Femur (tissue), 1 donor: Measurements from ENCODE around the gene ITPKB.

ENCODE experiments used
- DNase-seq: peaks from one replicate; pipeline ENCODE4 v3.0.0-alpha.2; 2017

The ITPKB gene

DNA sequence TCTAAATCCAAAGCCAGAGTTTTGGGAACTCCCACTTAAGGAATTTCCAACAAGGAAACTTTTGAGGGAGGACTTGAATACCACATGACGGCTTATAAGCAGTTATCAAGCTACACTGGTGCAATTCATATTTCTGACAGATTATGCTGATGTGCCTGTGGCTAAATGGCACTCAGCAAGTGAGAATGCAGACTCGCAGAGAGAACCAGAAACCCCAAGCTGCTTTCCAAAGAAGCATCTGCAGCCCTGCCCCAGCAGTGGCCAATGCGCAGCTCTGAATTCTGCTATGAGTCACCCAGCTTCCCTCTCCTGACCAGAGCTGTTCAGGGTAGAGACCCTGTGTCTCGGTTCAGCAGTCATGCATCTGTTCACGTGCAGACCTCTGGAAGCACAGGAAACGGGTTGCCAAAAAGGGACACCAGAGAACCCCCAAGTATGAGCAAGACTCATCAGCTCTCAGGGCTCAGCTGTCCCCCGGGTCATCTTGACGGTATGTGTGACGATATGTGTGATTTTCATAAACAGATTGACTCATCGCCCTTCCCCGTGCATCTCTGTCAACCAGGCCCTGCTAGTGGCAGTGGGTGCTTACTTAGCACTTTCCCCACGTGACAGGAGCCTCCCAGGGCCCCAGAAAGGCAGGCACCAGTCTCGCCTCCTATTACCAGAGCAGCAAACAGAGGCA is 76.3 kb downstream of the ITPKB start:
- peak; percentile 87 for DNase-seq

DNA sequence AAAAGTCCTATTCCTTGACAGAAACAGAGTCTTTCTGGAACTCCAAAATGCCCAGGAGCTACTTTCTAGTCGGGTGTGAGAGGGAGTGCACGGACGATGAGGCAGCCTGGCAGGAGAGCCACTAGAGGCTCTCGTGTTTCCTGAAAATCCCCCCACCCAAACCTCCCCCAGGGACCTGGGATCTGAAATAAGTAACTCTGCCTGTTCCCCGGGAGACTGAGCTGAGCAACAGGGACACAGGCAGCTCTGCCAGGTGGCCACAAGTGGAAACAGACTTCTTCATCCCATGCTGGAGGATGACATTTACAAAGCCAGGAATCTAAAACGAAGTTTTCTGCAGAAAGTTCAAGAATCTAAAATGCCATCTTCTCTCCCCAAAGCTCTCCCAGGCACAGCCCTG is 77.1 kb downstream of the ITPKB start:
- no peak for DNase-seq

DNA sequence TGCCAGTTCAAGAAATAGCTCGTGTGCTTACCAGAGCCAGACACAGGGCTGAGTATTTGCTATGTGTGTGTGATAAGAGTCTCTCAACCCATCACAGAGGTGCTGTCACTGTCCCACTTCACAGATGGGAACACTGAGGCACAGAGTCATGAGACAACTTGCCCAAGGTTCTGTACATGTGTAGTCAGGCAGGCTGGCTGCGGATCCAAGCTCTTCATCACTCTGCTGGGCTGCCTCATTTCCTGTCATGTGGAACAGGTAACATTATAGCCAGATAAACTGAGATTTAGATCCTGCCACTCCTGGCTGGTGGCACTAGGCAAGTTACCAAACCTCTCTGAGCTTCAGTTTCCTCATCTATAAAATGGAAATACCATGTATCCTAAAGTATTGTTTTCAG is 77.8 kb downstream of the ITPKB start:
- DNase-seq, result no peak

DNA sequence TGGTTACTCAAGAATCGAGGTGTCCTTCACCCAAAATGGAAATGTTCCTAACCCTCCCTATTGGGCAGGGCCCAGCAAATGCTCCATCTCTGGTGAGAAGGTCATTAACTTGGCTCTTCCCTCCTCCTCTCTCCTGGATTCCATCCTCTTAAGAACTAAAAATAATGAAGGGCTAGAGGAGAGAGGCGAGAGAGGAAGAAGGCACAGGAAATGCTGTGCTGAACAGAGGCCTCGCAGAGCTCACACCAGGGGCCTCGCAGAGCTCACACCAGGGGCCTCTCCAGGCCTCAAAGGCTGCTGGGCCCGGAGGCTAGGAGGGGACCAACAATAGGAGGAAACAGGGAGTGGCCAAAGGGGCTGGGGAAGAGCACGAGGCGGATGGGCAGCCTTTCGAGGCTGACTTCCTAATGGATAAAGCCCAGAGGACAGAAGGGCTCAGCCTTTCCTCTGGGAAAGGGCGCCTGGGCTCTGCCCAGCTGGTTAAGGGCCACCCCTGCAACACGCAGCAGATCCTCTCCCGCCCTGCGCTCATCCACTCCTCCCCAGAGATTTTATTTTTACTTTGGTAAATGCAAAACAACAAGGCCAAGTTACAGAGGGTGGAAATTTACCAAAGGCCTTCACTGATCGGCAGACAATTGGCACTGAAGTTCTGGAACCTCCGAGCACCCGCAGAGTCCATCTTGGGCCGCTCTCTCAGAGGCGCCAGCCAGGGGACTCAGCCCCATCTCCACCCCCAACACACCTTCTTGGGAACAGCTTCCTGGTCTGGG is 78.5 kb downstream of the ITPKB start:
- DNase-seq, result no peak

DNA sequence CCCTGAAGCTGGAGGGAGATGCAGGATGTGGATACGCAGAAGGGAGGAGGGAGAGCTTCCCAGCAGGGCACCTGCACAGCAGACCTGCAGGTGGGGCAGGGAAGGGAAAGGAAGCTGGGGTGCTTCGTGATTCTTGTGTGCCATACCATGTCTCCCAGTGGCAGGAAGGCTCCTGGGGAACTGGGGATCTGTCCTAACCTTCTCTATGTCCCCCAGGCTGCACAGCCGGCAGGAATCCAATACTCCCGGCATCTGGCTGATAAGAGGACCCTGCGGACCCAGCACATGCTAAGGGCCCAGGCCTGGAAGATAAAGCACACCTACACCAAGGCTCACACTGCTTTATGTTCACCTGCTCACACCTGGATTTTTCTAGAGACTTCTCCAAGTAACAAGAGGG is 79.4 kb downstream of the ITPKB start:
- DNase-seq, result no peak

DNA sequence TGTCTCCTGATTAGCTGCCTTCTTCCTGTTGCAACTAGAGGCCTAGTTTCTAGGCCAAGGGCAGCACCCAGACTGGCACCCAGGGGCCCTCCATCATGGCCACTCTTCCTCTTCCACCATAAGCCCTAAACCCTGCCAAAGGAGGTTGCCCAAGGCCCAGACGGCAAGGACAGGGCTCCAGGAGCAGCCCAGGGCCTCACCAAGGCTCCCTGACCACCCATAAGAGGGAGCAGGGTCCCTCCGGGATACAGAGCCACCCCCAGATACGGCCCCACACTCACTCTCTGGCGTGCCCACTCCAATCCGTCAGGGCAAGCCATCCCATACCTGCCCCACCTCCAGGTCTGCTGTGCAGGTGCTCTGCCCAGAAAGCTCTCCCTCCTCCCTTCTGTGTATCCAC is 79.9 kb downstream of the ITPKB start:
- DNase-seq, result no peak

DNA sequence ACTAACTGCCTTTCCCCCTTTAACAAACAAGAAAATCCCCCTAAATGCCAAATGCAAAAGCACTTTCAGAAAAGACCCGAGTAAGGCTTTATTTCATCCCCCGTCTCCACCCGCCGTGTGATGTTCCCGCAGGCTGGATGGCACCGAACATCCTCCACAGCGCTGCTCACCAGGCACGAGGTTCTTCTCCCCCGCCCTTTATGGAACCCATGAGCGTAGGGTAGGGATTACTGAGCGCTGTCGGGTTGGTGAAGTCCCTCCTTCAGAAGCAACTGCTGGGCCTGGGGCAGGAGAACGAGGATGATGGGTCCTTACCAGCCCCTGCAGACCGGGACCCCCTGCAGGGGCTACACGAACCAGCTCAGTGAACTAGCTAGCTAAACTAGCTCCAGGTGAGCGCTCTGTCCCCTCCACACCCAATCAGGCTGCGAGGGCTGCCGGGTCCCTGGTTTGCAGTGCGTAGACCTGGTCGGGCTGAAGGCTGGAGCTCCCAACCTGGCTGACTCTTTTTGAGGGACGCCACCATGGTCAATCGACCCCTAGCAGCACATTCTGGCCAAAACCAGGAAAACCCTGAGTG is 80.4 kb downstream of the ITPKB start:
- no peak for DNase-seq

DNA sequence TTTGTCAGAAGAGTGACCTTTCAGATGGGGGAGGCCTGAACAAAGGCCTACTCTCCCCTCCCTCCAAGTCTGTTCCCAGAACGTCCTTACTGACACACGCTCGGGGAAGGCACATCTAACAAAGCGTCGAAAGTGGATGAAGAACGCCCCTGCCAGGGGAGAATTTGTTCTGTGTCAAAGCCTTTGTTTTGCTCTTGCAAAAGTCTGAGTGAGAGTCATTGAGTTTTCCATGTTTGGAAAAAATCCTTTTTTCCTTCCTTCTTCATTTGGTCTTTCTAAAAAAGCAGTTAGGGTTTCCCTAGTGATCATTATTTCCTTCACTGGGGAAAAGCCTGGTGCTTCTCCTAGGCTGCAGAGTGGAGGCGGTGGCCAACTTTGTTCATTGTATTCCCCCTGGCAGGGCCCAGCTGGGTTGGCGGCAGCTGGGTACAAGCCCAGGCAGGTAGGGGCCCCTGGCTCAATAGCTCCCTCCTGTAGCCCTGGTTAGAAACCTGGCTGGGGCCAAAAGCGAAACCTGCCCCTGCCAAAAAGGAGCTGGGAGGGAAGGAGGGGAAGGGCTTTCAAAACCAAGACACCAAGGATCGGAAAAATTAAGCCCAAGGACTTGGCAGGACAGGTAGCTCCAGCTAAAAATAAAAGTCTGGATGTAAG is 81.1 kb downstream of the ITPKB start:
- peak; percentile 83 for DNase-seq

DNA sequence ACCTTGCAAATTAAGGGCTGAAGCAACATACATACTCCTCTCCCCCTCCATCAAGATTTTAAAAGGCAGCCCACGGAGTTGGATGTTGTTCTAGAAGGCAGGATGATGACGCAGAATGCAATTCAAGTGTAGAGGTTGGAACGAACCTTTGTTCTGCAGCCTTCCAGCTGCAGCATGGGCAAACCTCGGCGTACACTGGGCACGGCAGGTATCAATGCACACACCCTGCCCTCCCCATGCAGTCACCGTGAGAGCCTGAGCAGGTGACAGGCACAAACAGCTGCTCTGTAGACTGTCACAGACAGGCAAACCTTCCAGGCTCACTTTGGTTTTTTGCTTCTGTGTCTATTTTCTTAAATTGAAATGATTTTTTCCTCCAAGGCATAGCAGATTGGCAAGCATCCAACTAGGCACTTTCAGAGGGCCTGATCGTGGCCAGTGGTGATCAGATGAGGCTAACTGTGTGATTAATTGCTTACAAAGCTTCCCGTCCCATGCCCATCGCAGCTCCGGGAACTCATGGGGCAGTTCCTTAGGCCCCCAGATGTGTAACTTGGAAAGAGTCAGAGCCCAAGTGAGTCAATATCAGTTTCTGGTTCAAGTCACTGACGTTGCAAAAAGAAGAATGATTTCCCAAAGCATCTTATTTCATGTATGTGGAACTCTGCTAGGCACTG is 82.3 kb downstream of the ITPKB start:
- no peak for DNase-seq

DNA sequence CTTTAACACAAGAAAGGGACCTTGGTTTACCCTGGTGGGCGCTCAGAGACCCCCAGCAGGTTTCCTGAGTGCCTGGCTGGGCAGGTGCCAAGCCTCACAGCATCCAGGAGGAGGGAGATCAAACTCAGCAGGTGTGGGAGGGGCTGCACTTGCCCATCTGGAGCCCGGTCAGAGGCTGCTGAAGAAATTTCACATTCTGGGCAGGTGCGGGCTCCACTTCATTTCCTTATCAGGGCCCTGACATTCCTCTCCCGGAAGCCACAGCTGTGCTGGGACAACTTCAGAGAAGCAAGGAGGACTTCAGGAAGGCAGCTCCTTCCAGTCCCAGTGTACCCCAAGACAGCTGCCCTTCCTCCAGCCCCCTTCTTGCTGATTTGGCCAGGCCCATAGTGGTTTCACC is 82.9 kb downstream of the ITPKB start:
- DNase-seq, result no peak

DNA sequence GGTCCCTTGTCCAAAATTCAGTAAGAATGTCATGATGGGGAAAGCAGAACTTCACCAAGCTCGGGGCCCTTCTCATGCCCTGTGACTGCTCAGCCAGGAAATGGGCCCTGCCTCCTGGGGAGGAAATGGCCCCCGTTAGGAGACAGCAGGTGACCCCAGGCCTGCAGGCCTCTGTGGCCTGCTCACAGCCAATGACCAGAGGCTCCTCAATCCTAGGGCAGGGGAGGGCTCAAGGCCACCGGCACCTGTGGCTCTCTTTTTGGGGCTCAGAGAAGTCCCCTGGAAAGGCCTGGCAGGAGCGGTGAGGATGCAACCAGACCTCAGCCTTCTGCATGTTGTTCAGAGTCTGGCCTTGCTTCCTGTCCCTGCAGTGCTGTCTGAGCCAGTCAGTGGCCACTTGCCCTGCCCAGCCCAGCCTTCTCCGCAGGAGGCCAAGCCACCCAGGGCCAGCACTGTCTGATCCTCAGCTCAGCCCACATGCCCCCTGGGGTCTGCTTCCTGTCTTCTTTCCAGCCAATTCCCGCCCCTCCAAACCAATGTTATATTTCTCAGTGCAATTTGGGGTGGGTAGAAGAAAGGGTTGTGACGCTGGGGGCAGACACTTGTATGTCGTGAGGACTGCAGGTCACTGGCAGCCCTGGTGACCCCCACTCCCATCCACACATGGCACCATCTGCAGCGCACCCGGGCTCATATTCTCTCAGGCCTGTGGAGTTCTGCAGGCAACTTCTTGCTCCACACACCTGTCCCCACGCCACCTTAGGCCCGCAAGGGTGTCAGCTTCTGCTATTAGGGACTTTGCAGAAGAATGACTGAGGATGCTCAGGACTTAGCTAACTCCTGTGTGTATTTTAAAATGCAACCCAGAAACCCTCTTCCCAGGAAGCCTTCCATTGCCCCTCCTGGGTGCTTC is 83.6 kb downstream of the ITPKB start:
- DNase-seq, result no peak

DNA sequence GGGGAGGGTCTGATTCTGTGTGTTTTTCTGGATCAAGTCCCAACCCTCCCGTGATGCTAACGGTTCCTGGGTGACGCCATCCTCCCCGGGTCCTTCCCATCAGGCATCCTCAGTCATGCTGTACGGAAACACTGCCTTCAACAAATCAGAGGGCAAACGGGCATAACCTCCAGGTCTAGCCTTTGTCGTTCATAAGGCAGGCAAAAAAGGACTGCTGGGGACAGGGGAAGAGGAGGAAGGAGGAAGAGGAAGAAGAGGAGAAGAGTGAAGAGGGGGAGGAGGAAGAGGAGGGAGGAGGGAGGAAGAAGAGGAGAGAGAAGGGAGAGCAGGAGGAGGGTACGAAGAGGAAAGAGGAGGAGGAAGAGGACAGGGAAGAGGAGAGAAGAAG is 84.4 kb downstream of the ITPKB start:
- no peak for DNase-seq

DNA sequence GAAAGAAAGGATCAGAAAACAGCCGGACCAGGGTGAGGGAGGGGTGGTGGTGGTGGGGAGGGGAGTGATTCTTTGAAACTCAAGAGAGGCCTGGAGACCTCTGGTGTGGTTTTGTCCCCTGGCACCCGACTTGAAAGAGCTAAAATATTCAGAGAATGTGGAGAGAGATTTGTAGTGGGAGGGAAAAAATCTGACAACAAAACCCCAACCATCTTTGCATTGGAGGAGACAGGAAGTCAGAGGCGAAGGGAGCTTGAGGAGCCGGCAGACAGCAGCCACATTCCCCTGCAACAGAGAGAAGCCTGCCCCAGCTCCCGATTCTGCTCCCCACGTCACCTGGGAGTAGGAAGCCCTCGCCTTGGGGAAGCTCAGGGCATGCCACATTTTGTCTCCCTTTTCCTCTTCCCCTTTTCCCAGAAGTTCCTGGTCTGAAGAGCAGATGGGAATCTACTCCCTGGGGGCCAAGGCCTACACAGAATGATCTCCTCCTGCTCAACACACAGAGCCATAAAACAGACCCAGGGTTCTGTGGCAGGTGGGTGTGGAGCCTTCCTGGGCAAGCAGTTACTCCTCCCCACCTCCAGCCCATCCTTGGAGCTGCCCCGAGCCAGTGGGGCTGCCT is 84.9 kb downstream of the ITPKB start:
- no peak for DNase-seq

DNA sequence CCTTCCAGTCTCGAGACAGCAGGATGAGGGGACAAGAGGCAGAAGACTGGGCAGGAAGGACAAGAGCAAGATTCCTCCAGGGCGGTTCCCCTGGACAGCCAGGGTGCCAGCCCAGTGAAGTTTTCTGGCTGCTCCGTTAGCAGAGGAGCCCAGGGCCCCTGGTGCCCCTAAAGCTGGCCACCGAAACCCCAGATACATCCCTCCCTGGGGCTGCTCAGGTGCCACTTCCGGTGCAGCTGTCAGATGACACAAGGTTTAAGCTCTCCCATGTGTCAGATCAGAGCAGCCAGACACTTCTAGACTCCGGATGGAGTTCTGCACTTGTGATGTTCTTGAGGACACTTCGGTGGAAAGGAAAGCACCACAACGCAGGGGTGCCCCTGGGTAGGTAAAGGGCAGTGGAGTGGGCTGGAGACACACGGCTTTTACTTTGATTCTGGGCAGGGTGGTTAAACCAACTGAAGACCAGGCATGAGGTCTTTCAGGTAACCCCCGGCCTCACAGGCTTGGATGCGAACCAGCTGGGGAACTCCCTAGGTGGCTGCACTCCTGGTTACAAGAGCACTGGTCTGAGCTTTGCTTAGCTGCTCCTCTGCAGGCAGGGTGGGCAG is 85.7 kb downstream of the ITPKB start:
- no peak for DNase-seq

DNA sequence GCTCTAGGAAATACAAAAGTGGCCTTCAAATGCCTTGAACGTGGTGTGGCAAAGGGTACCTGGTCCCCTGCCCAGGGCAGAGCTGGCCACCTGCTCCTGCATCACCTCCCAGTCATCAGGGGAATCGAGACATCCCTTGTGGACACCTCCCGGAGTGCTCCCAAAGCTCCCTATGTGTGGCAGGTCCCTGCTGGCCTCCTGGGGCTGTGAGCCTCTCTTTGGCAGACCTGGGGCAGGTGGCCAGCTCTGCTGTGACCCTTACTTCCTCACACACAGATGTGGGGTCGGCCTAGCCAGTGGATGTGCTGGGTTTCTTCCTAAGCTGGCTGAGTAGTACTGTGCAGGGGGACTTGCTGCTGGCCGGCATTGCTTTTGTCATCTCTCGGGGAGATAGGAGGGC is 86.5 kb downstream of the ITPKB start:
- DNase-seq, result no peak

DNA sequence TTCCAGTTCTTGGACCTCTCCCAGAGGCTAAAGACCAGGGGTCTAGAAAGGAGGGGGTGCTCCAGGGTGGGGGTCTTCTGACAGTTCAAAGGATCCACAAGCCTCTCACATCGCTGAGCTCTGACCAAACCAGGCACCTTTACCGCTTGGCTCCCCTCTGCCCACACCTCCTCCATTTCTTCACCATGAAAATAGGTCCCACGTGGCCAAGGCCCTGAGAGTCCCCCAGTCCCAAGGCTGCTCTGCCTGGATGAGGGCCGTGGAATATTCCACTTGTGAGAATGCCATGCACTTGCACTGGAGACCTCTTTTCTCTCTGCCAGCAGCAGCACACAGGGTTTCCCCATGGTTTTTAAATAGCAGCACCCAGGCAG is 87.4 kb downstream of the ITPKB start:
- no peak for DNase-seq

DNA sequence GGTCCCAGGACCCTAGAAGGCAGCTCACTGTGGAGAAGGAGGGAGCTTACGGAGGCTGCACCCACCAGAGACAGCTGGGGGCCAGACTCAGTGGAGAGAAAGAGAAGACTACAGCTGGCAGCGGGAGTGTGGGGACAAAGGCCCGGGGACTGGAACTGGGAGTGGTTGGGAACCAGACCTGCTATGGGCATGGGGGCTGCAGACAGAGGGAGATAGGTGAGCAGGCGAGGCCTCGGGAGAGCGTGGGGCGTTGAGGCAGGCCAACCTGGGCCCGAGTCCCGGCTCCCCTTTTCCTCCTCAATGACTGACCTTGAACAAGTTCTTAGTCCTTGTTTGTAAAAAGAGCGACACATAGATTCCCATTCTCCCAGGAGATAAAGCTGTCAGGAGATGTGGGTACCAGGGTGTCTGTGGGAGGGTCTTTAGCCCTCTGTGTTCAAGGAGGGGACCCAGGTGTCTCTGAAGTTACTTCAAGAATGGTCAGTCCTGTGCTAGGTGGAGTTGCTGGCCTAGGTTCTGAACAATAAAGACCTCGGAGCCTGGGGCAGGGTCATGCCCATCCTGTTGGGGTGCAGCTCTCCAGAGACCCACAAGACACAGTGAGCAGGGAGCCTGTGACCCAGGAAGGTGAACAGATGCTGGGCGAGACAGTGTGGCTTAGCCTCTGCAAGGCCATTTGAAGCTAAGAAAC is 87.9 kb downstream of the ITPKB start:
- no peak for DNase-seq

DNA sequence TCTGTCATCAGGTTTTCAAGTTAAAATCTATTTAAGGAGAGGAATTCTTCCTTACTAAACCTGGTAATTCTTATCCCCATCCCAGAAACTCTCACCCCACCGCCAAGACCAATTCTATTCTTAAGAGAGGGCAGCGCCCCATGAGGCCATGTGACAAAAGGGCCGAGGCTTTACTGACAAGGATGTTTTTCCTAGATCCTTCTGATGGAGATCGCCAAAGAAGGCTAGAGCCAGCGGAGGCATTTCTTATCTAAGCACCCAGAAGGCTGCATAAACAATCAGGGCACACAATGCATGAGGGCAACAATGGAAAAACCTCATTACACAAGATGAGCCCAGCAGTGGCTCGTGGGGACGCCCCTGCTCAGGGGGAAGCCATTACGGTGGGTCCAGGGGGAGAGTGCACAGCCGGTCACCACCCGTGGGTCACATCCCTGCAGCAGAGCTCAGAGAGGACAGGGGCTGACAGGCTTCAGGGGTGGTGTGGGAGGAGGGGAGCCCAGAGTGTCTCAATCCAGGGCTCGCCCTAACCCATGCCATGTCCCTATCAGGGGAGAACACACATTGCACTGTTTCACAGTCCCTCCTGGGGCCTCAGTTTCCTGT is 88.7 kb downstream of the ITPKB start:
- no peak for DNase-seq

DNA sequence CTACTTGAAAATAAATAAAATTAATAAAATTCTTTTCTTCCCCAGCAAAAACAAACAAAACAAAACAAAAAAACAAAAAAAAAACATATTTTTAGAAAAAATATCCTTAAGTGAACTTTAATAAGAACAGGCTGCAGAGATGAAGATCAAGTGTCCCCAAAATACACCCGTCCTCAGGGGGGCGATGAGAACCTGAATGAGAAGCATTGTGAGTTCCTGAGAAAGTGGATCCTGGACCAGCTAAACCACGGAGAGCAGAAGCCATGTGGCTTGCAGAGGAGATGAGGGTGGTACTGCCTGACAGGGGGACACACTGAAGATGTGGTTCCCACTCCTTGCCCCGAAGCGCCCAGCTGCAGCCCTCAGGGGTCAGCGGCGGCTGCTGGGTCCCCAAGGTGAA is 89.3 kb downstream of the ITPKB start:
- no peak for DNase-seq

DNA sequence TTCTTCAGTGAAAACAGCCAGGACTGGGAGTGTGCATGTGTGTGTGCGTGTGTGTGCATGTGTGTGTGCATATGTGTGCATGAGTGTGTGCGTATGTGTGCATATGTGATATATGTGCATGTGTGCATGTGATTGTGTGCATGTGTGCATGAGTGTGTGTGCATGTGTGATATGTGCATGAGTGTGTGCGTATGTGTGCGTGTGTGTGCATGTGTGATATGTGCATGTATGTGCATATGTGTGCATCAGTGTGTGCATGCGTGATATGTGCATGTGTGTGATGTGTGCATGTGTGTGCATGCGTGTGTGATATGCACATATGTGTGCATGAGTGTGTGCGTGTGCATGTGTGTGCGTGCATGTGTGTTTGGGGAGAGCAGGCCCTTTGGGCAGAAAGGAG is 89.8 kb downstream of the ITPKB start:
- DNase-seq, result no peak
